ENCODE data around the gene CA12.

CA12 gene

DNA sequence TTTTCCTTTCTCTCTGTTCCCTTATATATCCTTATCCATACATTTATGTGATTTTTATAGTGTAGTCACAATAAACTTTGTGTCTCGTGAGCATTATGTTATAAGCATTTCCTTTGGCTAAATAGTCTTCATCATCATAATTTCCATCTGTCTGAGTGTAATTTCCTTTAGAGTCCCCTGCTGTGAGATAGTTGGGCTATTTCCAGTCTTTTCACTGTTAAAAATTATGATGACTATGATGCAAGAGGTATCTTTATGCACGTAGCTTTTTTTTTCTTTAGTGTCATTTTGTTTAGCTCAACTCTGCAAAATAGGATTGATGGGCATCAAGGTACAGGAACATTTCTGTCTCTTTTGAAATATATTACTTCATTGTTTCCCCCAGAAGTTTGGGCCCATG, 26.9 kb upstream of the CA12 start:
- H3K4me3 ChIP-seq (ENCODE audit: low read depth, low read length): no peak overlapping the region
- TF ChIP-seq, protein P1, sequence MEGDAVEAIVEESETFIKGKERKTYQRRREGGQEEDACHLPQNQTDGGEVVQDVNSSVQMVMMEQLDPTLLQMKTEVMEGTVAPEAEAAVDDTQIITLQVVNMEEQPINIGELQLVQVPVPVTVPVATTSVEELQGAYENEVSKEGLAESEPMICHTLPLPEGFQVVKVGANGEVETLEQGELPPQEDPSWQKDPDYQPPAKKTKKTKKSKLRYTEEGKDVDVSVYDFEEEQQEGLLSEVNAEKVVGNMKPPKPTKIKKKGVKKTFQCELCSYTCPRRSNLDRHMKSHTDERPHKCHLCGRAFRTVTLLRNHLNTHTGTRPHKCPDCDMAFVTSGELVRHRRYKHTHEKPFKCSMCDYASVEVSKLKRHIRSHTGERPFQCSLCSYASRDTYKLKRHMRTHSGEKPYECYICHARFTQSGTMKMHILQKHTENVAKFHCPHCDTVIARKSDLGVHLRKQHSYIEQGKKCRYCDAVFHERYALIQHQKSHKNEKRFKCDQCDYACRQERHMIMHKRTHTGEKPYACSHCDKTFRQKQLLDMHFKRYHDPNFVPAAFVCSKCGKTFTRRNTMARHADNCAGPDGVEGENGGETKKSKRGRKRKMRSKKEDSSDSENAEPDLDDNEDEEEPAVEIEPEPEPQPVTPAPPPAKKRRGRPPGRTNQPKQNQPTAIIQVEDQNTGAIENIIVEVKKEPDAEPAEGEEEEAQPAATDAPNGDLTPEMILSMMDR (IDR thresholded peaks at IDR 0.05; ENCODE audit: low read depth, low read length): no peak

DNA sequence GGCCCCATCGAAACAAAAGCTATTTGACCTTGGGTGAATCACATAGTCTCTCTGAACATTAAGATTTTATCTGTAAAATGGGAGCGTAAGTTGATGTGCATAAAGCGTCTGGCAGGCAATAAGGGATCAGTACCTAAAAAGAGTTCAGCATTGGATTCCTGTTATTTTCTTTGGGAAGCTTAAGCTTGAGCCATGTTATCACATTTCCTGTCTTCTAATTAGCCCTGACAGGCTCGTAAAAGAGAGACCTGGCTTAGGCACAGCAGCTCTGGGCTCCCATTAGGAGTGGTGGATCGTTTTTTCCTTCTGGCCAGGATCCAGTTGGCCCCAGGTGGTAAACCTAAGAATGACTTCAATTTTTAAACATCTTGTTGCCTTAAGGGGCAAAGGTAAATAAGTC, 26.0 kb upstream of the CA12 start:
- TF ChIP-seq, protein P1 (IDR thresholded peaks at IDR 0.05; ENCODE audit: low read depth, low read length): no peak
- H3K4me3 ChIP-seq (ENCODE audit: low read depth, low read length): no peak overlapping the region

DNA sequence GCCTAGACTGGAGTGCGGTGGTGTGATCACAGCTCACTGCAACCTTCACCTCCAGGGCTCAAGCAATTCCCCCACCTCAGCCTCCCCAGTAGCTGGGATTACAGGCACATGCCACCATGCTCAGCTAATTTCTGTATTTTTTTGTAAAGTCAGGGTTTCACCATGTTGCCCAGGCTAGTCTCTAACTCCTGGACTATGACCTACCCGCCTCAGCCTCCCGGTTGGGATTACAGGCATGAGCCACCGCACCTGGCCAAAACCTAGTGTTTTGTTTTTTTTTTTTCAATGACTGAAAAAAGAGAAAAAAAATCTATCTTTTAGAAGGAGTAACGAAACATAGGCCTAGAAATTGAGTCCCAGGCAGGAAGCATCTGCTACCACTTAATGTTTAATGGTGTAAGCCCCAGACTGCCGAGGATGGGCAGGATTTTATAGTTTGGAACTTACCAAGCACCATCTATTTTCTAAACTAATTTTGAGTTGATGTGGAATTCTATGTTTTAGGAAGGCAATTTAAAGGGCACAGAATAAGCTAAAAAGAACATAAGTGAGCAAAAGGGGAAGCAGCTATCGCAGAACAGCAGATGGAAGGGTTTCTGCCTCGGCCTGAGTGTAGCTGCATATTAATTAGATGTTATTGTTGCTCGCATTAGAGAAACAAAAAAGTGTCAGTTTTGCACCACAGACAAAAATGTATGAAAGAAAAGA, 24.2 kb upstream of the CA12 start:
- H3K4me3 ChIP-seq (ENCODE audit: low read depth, low read length): no peak overlapping the region
- TF ChIP-seq, protein P1 (IDR thresholded peaks at IDR 0.05; ENCODE audit: low read depth, low read length): no peak

- TF ChIP-seq, protein P1 (IDR thresholded peaks at IDR 0.05; ENCODE audit: low read depth, low read length): no peak
- no peak overlapping the region for H3K4me3 ChIP-seq (ENCODE audit: low read depth, low read length)
Observed at GRCh38 chr15:63405159-63405558, 23.5 kb upstream of the CA12 start.

DNA sequence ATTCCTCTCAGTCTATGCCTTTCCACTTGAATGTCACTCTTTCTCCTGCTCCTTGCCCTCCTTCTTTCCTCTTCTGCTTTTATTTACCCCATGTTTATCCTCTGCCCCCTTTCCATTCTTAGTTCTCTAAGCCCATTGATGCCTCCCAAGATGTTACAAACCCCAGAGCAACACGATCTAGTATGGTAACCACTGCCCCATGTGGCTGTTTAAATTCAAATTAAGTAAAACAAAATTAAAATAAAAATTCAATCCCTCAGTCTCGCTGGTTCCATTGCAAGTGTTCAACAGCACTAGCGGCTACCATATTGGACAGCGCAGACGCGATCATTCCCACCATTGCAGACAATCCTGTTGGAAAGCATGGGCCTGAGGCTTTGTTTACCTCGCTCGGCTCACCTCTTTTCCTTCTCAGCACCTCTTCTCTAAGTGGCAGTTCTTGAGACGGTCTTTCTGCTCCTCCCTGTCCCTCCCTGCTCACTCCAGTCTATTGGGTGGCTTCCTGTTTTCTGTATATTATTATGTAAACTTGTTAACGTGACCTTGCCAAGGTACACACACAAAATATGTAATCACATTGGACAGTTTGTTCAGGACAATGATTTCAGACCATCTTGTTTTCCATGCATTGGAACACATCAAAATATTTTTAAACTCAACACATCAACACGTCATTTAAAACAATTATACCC, 21.8 kb upstream of the CA12 start:
- TF ChIP-seq, protein P1 (IDR thresholded peaks at IDR 0.05; ENCODE audit: low read depth, low read length): no peak
- no peak overlapping the region for H3K4me3 ChIP-seq (ENCODE audit: low read depth, low read length)

DNA sequence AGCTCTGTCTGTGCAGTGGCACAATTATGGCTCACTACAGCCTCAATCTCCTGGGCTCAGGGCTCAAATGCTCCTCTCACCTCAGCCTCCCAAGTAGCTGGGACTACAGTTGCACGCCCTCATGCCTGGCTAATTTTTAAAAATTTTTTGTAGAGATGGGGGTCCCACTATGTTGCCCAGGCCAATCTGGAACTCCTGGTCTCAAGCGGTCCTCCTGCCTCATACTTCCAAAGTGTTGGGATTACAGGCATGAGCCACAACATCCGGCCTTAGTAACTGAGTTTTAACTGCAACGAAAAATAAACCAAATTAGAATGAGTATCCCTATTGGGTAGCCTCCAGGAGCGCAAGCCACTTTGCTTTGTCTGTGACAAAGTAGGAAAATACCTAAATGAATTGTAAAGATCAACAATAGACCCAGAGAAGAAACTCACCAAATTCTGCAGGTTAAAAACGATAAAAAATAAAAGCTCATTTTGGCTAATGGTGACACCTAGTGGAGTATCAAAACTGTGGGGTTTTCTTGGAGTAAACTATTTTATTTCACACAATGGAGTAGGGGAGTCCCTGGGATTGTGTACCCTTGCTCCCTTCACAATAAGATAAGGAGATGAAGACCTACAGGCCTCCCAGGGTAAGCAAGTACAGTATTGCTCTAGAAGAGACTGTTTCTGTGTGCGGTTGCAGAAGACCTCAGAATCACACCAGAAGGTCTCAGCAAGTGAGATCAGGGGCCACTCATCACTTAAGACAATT, 21.0 kb upstream of the CA12 start:
- TF ChIP-seq, protein P1 (IDR thresholded peaks at IDR 0.05; ENCODE audit: low read depth, low read length): peak; percentile 39; the same call in 1 of the 2 replicates
- no peak overlapping the region for H3K4me3 ChIP-seq (ENCODE audit: low read depth, low read length)

Measured in WI38 (cell line).